Hepatocyte (in vitro differentiated cells): ENCODE results near the gene OR51V1. TPM values are rescaled to one million over a fixed set of nuclear protein-coding genes. Genes with fewer than 3 reads are reported as not detected.

Experiments
- DNase-seq: peaks from one replicate; pipeline ENCODE4 v3.0.0-alpha.2; 2016; ENCODE audit warnings: low spot score
- H2AFZ ChIP-seq: fragments of 200-600 bp; sonication (generic); 2 replicates; pipeline ENCODE4 v1.6.0; 2016; ENCODE audit warnings: antibody characterized with exemption, mild to moderate bottlenecking
- H3K27ac ChIP-seq: fragments of 200-600 bp; sonication (generic); 2 replicates; pipeline ENCODE4 v1.5.1; 2016; ENCODE audit warnings: mild to moderate bottlenecking
- H3K27me3 ChIP-seq: fragments of 200-600 bp; sonication (generic); 2 replicates; pipeline ENCODE4 v1.6.1; 2016
- H3K36me3 ChIP-seq: fragments of 200-600 bp; sonication (generic); replicated peaks from 2 replicates; pipeline ENCODE4 v1.5.1; 2016; ENCODE audit warnings: low read depth; ENCODE audit not compliant: insufficient read depth
- H3K4me1 ChIP-seq: fragments of 200-600 bp; sonication (generic); 2 replicates; pipeline ENCODE4 v1.5.1; 2016; ENCODE audit warnings: mild to moderate bottlenecking, moderate library complexity; ENCODE audit not compliant: insufficient read depth
- H3K4me2 ChIP-seq: fragments of 200-600 bp; sonication (generic); 2 replicates; pipeline ENCODE4 v1.6.0; 2016
- H3K4me3 ChIP-seq: fragments of 200-600 bp; sonication (generic); 2 replicates; pipeline ENCODE4 v1.5.1; 2016; ENCODE audit warnings: mild to moderate bottlenecking
- H3K79me2 ChIP-seq: fragments of 200-600 bp; sonication (generic); 2 replicates; pipeline ENCODE4 v1.6.0; 2017; ENCODE audit warnings: mild to moderate bottlenecking
- H3K9me2 ChIP-seq: fragments of 200-600 bp; sonication (generic); replicated peaks from 2 replicates; pipeline ENCODE4 v1.6.0; 2017; ENCODE audit warnings: mild to moderate bottlenecking; ENCODE audit not compliant: insufficient read depth
- H3K9me3 ChIP-seq: fragments of 200-600 bp; sonication (generic); 2 replicates; pipeline ENCODE4 v1.5.1; 2016; ENCODE audit warnings: low read depth, mild to moderate bottlenecking
- H4K20me1 ChIP-seq: fragments of 200-600 bp; sonication (generic); 2 replicates; pipeline ENCODE4 v1.6.0; 2016; ENCODE audit warnings: mild to moderate bottlenecking; ENCODE audit not compliant: insufficient read depth, poor library complexity, severe bottlenecking
- CTCF ChIP-seq: fragments of 200-600 bp; sonication (generic); IDR thresholded peaks from 2 replicates; pipeline ENCODE4 v1.5.1; 2016; ENCODE audit warnings: antibody characterized with exemption, mild to moderate bottlenecking; ENCODE audit not compliant: poor library complexity
- EZH2 ChIP-seq: fragments of 200-600 bp; sonication (generic); IDR thresholded peaks from 2 replicates; pipeline ENCODE4 v1.6.1; 2016; ENCODE audit warnings: antibody characterized with exemption, mild to moderate bottlenecking, borderline replicate concordance
- EZH2phosphoT487 ChIP-seq: fragments of 200-600 bp; sonication (generic); IDR thresholded peaks from one replicate; pipeline ENCODE4 v1.6.1; 2018; ENCODE audit warnings: antibody characterized with exemption, mild to moderate bottlenecking, low read depth, moderate library complexity; ENCODE audit not compliant: unreplicated experiment, severe bottlenecking
- WGBS: methylation state at CpG from one replicate; pipeline ENCODE4 v1.1.6; 2016; ENCODE audit warnings: low lambda C conversion rate; ENCODE audit errors: missing lambda C conversion rate; 5-methylcytosine and 5-hydroxymethylcytosine counted together
- polyA plus RNA-seq: library from polyadenylated mRNA; unstranded; fragments of >200 nt; fragmentation: Nextera tagmentation; extraction: Ambion mirVana; gene quantifications from 2 replicates; pipeline ENCODE4 v1.2.1, GENCODE V29; 2016
- total RNA-seq: library from RNA; depleted of rRNA; stranded (reverse); fragments of >200 nt; gene quantifications from 2 replicates; pipeline ENCODE4 v1.2.3, GENCODE V29; 2014

OR51V1 gene
- total and polyA plus RNA-seq, 2 experiments from 2014 or later = not detected

- no peak overlapping the region for H3K4me3 ChIP-seq
- H3K79me2 ChIP-seq = no peaks in the 10 kb centered on the region
- WGBS = 94% methylated on average over 1 of the region's 1 CpG
- H3K36me3 ChIP-seq = no peaks in the 10 kb centered on the region
- H2AFZ ChIP-seq = no peak overlapping the region
- no peak overlapping the region for H3K27ac ChIP-seq
- H3K4me1 ChIP-seq = no peaks in the 10 kb centered on the region
- H3K9me3 ChIP-seq = no peaks in the 10 kb centered on the region
- TF ChIP-seq EZH2 = no peak
- no peak for TF ChIP-seq CTCF
- no peak for TF ChIP-seq EZH2phosphoT487
- no peak for DNase-seq
- H3K9me2 ChIP-seq = no peaks in the 10 kb centered on the region
- H4K20me1 ChIP-seq = no peaks in the 10 kb centered on the region
- H3K27me3 ChIP-seq = no peaks in the 10 kb centered on the region
- H3K4me2 ChIP-seq = no peak overlapping the region
These were observed 23.2 kb upstream of the OR51V1 start for GRCh38 chr11:5223686-5224085.

GRCh38 chr11:5223146-5223545 is 22.7 kb upstream of the OR51V1 start:
- Histone ChIP-seq H3K27ac (no peak overlapping the region), H3K4me1 (no peaks in the 10 kb centered on the region), H3K36me3 (no peaks in the 10 kb centered on the region), H3K9me3 (no peaks in the 10 kb centered on the region), H3K79me2 (no peaks in the 10 kb centered on the region), H4K20me1 (no peaks in the 10 kb centered on the region), H3K4me3 (no peak overlapping the region), H3K9me2 (no peaks in the 10 kb centered on the region), H3K4me2 (no peak overlapping the region), H3K27me3 (no peaks in the 10 kb centered on the region), H2AFZ (no peak overlapping the region)
- no peak for TF ChIP-seq EZH2
- no peak for TF ChIP-seq EZH2phosphoT487
- no peak for TF ChIP-seq CTCF
- no peak for DNase-seq
- 84% methylated on average over 6 of the region's 6 CpGs for WGBS

GRCh38 chr11:5210376-5210885 is 9.9 kb upstream of the OR51V1 start:
- Histone ChIP-seq H3K36me3 (no peaks in the 10 kb centered on the region), H3K79me2 (no peaks in the 10 kb centered on the region), H3K4me1 (no peaks in the 10 kb centered on the region), H3K9me2 (no peaks in the 10 kb centered on the region), H3K27me3 (no peaks in the 10 kb centered on the region), H3K4me2 (no peak overlapping the region), H2AFZ (no peak overlapping the region), H3K27ac (no peak overlapping the region), H4K20me1 (no peaks in the 10 kb centered on the region), H3K4me3 (no peak overlapping the region), H3K9me3 (no peaks in the 10 kb centered on the region)
- TF ChIP-seq CTCF = no peak
- TF ChIP-seq EZH2phosphoT487 = no peak
- TF ChIP-seq EZH2 = no peak
- DNase-seq = no peak
- 59% methylated on average over 7 of the region's 7 CpGs for WGBS

GRCh38 chr11:5204787-5205186 is 4.3 kb upstream of the OR51V1 start:
- DNase-seq = peak; percentile 54
- TF ChIP-seq CTCF (peak; percentile 53), EZH2phosphoT487 (no peak)
- Histone ChIP-seq H3K4me3 (no peak overlapping the region), H3K4me2 (no peak overlapping the region), H2AFZ (no peak overlapping the region), H3K9me2 (no peaks in the 10 kb centered on the region), H3K27me3 (no peaks in the 10 kb centered on the region), H4K20me1 (no peaks in the 10 kb centered on the region), H3K27ac (no peak overlapping the region), H3K4me1 (no peaks in the 10 kb centered on the region), H3K9me3 (no peaks in the 10 kb centered on the region), H3K79me2 (no peaks in the 10 kb centered on the region), H3K36me3 (no peaks in the 10 kb centered on the region)
- WGBS = 11% methylated on average over 1 of the region's 1 CpG
